Activated T-helper 2 cell treated with anti-CD3 and anti-CD28 coated beads, Interferon-gamma antibody, Interleukin-2, Interleukin-4, amounts not matched to agents 10 μg/mL and 5 μg/mL and 100 μg/mL, durations not matched to agents 14 hours and 24 hours and 36 hours (primary cell): Measurements from ENCODE around the gene CYP2B6. TPM values are rescaled to one million over a fixed set of nuclear protein-coding genes. Genes with fewer than 3 reads are reported as not detected.

Source experiments
- total RNA-seq: library from RNA; stranded (reverse); gene quantifications from 2 replicates; pipeline ENCODE4 v1.2.3, GENCODE V29; 2022

Gene CYP2B6
- total RNA-seq, 1 donor from 2014 or later: not detected

Other genes starting within 250 kb of the CYP2B6 start
- 13.2 and 14.2 TPM in 2 replicates for gene ACTMAP, start 240.8 kb upstream of the CYP2B6 start, total RNA-seq
- gene SNRPA, start 240.1 kb upstream of the CYP2B6 start, total RNA-seq: 257 and 267 TPM in 2 replicates
- 0.69 TPM in 1 of 2 replicates, not detected in the other for gene MIA, start 215.8 kb upstream of the CYP2B6 start, total RNA-seq
- gene RAB4B, start 213.0 kb upstream of the CYP2B6 start, total RNA-seq: 50.1 and 50.4 TPM in 2 replicates
- gene EGLN2, start 192.1 kb upstream of the CYP2B6 start, total RNA-seq: 98.5 and 104 TPM in 2 replicates
- gene CYP2A6, start 140.8 kb upstream of the CYP2B6 start, total RNA-seq: not detected in 2 replicates
- gene CYP2A7, start 109.1 kb upstream of the CYP2B6 start, total RNA-seq: not detected in 2 replicates
- not detected in 2 replicates for gene CYP2A13, start 97.2 kb downstream of the CYP2B6 start, total RNA-seq
- gene CYP2F1, start 123.2 kb downstream of the CYP2B6 start, total RNA-seq: not detected in 2 replicates
- 0.34 and 1.2 TPM in 2 replicates for gene CYP2S1, start 201.9 kb downstream of the CYP2B6 start, total RNA-seq
- gene AXL, start 227.9 kb downstream of the CYP2B6 start, total RNA-seq: 0.21 and 0.50 TPM in 2 replicates